Stimulated activated CD8-positive, alpha-beta memory T cell treated with anti-CD3 and anti-CD28 coated beads, Interleukin-7, amount 100 ng/mL, for 1 hour (primary cell): Measurements from ENCODE around the gene TCHHL1.
"Not testable (repeated sequence)": the region's sequence is repeated elsewhere in the genome, so short reads cannot be mapped to it uniquely, and the experiment has no call there.

Experiments used
- DNase-seq, 2 donors: peaks; one replicate each; pipeline ENCODE4 v3.0.0-alpha.2; 2020; ENCODE audit warnings: low read depth in 2 of 2

Gene TCHHL1

GRCh38 chr1:152086760-152087159 lies 2.1 kb downstream of the TCHHL1 start:
- DNase-seq = no peak

- DNase-seq = no peak
These were observed 4.0 kb downstream of the TCHHL1 start for GRCh38 chr1:152084853-152085252.

GRCh38 chr1:152081026-152081425 lies 7.8 kb downstream of the TCHHL1 start:
- not testable (repeated sequence) for DNase-seq

GRCh38 chr1:152080494-152080893 lies 8.4 kb downstream of the TCHHL1 start:
- DNase-seq = not testable (repeated sequence)

GRCh38 chr1:152078831-152079441 lies 9.9 kb downstream of the TCHHL1 start:
- no peak for DNase-seq

GRCh38 chr1:152072311-152072710 lies 16.6 kb downstream of the TCHHL1 start:
- DNase-seq = no peak

- DNase-seq = no peak
These were observed 17.7 kb downstream of the TCHHL1 start for GRCh38 chr1:152071123-152071522.

- DNase-seq = no peak
These were observed 20.9 kb downstream of the TCHHL1 start for GRCh38 chr1:152067929-152068328.

GRCh38 chr1:152067150-152067549 lies 21.7 kb downstream of the TCHHL1 start:
- DNase-seq = no peak

GRCh38 chr1:152061952-152062351 lies 26.9 kb downstream of the TCHHL1 start:
- no peak for DNase-seq

GRCh38 chr1:152053375-152053774 lies 35.5 kb downstream of the TCHHL1 start:
- no peak for DNase-seq

- DNase-seq = peak; percentile 71 to 81
These were observed 36.3 kb downstream of the TCHHL1 start for GRCh38 chr1:152052606-152053005.

- no peak for DNase-seq
These were observed 37.8 kb downstream of the TCHHL1 start for GRCh38 chr1:152050886-152051675.

GRCh38 chr1:152049291-152050083 lies 39.4 kb downstream of the TCHHL1 start:
- DNase-seq = no peak

- DNase-seq = peak; percentile 27 to 32
These were observed 40.4 kb downstream of the TCHHL1 start for GRCh38 chr1:152048416-152049009.

- DNase-seq = peak; percentile 67 to 73
These were observed 41.0 kb downstream of the TCHHL1 start for GRCh38 chr1:152047730-152048415.

GRCh38 chr1:152047413-152047729 lies 41.5 kb downstream of the TCHHL1 start:
- DNase-seq = no peak

GRCh38 chr1:152044386-152044785 lies 44.5 kb downstream of the TCHHL1 start:
- DNase-seq = no peak

GRCh38 chr1:152043870-152044269 lies 45.0 kb downstream of the TCHHL1 start:
- DNase-seq = no peak

GRCh38 chr1:152042030-152042429 lies 46.8 kb downstream of the TCHHL1 start:
- DNase-seq = no peak

GRCh38 chr1:152039886-152040285 lies 49.0 kb downstream of the TCHHL1 start:
- DNase-seq = no peak

- DNase-seq = no peak
These were observed 49.4 kb downstream of the TCHHL1 start for GRCh38 chr1:152039461-152039860.
